Posterior vena cava (tissue), 2 donors: ENCODE results near the gene RMND1. TPM values are rescaled to one million over a fixed set of nuclear protein-coding genes. Genes with fewer than 3 reads are reported as not detected.

Experiments
- DNase-seq: peaks from one replicate; pipeline ENCODE4 v3.0.0-alpha.2; 2020; ENCODE audit warnings: low spot score
- intact Hi-C, 2 donors: fragments of 100-400 bp; cut with DNase I; formaldehyde crosslinking; loops; one replicate each; pipeline versions ENCODE4 v1.14.1 to v1.14.2; 2022 to 2023
- total RNA-seq, 2 donors: library from RNA; stranded (reverse); fragmentation: NEBNext Ultra II Directional; extraction: Animal tissue kit (Norgen Biotek cat#: 25700); gene quantifications; one replicate each; pipeline ENCODE4 v1.2.1, GENCODE V29; 2021
- donor health status: DM: yes; HTN: yes; CAD: no.
- donor health status: DM: yes; HTN: yes; CAD: no.

The RMND1 gene
- total RNA-seq, 2 donors from 2014 or later = 13.8 to 16.2 TPM

DNA sequence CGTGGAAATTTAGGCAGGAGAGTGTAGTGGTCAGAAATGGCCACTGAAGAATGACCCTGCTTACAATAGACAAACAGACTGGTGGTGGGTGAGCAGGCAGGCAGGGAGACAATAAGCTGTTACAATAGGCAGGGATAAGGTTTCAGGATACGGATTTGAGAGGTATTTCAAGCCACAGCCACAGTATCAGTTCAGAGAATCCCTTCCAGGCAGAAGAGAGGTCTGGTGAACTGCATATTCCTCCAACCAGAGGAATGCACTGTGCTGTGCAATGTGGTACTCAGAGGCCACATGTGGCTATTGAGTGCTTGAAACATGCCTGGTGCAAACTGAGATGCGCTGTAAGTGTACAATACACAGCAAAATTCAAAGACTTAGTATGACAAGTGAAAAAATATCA lies 20.6 kb downstream of the RMND1 start:
- intact Hi-C loops = no loop called here

DNA sequence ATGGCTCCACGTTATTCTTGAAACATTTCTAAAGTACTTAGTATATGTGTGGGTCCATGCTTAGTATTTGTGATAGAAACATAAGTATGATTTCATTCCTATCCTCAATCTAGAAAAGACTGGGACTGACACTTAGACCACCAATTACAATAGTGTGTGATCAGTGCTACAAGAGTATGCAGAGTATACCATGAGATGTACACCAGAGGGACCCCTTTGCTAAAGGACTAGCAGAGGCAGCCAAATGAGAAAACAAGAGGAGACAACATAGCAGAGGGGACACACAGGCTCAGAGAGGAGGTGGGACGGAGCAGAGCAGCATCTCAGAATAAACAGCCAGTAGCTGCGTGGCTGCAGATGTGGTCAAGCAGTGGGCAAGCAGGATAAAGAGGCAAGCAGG lies 21.0 kb downstream of the RMND1 start:
- intact Hi-C loops = no loop called here
- no peak for DNase-seq

More for the DNA sequence above, 20.6 kb downstream of the RMND1 start:
- DNase-seq = no peak

DNA sequence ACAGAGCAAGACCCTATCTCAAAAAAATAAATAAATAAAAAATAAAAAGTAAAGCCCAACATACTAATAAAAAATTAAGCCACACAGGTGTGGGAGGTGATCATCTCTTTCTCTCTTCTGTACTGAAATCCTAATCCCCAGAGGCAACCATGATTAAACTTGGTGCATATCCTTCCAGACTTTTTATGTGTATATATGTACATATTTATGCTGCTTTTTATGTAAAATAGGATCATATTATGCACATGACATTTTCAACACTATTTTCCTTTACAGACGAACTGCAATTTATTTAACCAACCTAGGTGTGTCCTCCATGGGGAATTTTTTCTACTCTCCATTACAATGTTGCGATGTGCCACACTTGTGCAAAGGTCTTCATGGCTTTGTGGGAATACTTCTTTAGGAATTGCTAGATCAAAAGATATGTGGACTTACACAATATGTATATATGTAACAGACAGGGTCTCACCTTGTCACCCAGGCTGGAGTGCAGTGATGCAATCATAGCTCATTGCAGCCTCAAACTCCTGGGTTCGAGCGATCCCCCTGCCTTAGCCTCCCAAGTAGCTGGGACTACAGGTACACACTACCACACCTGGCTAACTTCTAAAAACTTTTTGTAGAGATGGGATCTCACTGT lies 23.7 kb downstream of the RMND1 start:
- DNase-seq = no peak
- intact Hi-C loops = no loop called here

DNA sequence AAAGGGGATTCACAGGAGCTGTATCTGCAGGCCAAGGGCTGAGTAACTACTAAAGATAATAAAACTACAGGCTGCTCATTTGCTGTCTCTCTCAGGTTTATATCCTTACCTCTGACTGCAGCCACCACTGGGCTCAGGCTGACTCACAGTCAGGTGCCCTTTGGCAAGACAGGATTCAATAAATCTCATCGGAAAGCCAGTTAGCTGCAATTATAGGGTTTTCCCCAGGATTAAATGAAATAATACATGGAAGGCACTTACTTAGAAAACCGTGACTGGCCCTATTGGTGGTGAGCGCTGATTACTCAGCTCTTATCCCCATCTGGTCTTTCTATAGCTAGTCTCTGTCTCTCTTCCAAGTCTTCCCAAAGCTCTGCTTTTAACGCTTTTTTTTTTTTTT lies 26.4 kb downstream of the RMND1 start:
- intact Hi-C loops = no loop called here

DNA sequence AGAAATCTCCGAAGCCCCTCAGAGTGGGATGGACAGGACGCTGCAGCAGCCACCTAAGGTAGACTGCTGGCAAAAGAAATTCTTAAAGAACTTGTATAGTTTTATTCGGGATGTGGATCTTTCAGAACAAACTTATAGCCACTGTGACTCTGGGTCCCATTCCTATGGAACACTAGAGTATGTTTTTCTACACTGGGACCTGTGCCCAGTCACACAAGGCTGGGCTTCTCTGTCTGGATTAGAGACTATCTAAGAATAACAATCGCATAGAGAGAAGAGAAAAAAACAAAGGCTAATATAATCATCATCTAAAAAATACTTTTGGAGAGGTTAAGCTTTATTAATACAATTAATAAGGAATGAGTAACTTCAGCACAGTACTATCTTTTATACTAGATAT lies 28.9 kb downstream of the RMND1 start:
- DNase-seq = no peak
- intact Hi-C loops = no loop called here

More for the DNA sequence above, 26.4 kb downstream of the RMND1 start:
- no peak for DNase-seq

GRCh38 chr6:151417477-151417876 lies 34.4 kb downstream of the RMND1 start:
- DNase-seq = no peak
- intact Hi-C loops = no loop called here

DNA sequence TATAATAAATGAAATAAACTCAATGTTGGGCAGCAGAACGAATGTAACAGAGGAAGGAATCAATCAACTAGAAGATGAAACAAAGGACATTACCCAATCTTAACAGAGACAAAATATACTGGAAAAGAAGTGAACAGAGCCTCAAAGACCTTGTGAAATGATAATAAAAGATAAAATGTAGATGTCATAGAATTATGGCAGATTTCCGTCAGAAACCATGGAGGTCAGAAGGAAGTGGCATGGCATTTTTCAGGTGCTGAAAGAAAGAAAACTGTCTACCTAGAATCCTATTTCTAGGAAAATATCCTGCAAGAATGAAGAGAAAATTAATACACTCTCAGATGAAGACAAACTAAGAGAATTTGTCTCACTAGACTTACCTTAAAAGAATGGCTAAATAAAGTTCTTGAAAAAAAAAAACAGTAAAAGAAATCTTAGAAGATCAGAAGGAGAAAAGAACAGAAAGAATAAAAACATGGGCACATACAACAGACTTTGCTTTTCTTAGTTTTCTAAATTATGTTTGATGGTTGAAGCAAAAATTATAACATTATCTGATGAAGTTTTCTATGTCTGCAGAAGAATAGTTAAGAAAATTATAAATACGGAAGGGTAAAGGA lies 37.2 kb downstream of the RMND1 start:
- no peak for DNase-seq
- intact Hi-C loops = no loop called here

- intact Hi-C loops = no loop called here
- no peak for DNase-seq
Observed at GRCh38 chr6:151413372-151414145, 38.4 kb downstream of the RMND1 start.

DNA sequence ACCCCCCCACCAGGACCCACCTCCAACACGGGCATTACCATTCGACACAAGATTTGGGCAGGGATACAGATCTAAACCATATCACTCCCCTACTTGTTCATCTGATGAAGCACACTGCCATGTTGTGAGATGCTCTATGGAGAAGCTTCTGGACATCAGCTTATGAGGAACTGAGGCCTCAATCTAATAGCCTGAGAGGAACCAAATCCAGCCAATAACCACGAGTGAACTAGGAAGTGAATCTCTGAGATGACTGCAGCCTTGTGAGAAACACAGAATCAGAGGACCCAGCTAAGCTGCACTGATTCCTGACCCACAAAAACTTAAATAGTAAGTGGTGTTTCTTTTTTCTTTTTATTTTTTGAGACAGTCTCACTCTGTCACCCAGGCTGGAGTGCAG lies 39.0 kb downstream of the RMND1 start:
- intact Hi-C loops = no loop called here
- no peak for DNase-seq

DNA sequence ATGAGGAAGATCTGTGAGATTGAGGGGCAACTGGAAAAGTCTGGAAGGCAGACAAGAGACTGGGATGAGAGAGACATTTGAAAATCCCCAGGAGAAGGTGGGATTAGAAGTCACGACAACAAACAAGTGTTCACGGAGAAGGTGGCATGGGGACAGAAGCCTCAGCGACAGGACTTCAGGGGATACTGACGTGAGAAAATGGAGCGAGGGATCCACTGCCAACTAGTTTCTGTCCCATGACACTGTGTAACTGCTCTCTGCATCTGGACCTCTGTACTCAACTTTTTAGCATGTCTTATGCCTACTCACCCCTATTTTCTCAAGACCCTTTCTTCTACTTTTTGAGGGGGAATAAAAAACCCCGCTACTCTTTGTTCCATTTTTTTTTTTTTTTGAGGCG lies 42.2 kb downstream of the RMND1 start:
- no peak for DNase-seq
- intact Hi-C loops = no loop called here

DNA sequence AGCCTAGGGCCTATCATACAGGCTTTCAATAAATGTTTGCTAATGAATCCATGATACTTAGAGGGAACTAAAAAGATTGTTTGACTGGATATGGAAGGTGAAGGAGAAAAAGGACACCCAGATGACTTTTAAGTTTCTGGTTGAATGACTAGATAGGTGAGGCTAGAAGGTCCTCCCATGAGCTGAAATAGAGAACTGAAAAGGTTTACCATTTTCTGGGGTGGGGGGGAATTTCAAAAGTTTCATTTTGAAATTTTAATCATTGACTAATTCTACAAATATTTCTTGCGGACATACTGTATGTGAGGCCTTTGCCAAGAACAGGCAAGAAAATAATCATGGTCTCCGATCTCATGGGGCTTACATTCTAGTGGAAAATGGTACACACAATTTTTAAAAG lies 42.7 kb downstream of the RMND1 start:
- no peak for DNase-seq
- intact Hi-C loops = no loop called here

GRCh38 chr6:151408858-151409257 lies 43.1 kb downstream of the RMND1 start:
- no peak for DNase-seq
- intact Hi-C loops = no loop called here

GRCh38 chr6:151403919-151404308 lies 48.0 kb downstream of the RMND1 start:
- DNase-seq = no peak
- intact Hi-C loops = no loop called here

GRCh38 chr6:151402228-151402627 lies 49.7 kb downstream of the RMND1 start:
- DNase-seq = no peak
- intact Hi-C loops = no loop called here

GRCh38 chr6:151400473-151400872 lies 51.5 kb downstream of the RMND1 start:
- DNase-seq = no peak
- intact Hi-C loops = no loop called here

DNA sequence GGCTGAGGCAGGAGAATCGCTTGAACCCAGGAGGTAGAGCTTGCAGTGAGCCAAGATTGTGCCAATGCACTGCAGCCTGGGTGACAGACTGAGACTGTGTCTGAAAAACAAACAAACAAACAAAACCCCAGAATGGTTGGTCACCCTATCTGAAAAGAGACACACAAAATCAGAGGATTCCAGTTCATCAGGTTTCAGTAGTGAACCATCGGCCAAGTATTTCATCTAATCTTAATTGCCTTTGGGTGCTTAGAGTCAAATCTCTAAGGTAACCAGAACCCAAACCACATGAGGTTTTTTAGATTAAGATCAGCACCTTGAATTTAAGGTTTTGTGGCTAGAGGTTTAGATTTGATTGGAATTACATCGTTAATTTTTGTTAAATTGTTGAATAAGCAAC lies 52.2 kb downstream of the RMND1 start:
- intact Hi-C loops = no loop called here
- no peak for DNase-seq

DNA sequence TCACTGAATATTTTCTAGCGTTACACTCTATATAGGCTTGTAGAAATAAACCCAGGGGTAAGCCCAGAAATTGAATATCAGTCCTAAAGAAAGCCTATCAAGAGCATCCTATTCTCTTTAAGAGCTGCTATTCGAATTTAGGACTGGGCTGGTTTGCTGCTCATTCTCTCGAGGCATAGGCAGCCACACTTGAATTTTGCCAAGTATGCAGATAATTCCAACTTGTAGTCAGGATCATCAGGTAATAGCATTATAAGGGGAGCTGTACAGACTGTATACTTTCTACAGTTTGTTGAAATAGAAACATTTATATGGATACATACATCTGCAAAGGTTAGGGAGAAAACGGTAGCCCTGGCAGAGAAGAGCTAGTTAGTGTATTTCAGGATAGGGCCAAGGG lies 58.5 kb downstream of the RMND1 start:
- no peak for DNase-seq
- intact Hi-C loops = no loop called here

- intact Hi-C loops = no loop called here
- no peak for DNase-seq
Observed at GRCh38 chr6:151392427-151392826, 59.5 kb downstream of the RMND1 start.

DNA sequence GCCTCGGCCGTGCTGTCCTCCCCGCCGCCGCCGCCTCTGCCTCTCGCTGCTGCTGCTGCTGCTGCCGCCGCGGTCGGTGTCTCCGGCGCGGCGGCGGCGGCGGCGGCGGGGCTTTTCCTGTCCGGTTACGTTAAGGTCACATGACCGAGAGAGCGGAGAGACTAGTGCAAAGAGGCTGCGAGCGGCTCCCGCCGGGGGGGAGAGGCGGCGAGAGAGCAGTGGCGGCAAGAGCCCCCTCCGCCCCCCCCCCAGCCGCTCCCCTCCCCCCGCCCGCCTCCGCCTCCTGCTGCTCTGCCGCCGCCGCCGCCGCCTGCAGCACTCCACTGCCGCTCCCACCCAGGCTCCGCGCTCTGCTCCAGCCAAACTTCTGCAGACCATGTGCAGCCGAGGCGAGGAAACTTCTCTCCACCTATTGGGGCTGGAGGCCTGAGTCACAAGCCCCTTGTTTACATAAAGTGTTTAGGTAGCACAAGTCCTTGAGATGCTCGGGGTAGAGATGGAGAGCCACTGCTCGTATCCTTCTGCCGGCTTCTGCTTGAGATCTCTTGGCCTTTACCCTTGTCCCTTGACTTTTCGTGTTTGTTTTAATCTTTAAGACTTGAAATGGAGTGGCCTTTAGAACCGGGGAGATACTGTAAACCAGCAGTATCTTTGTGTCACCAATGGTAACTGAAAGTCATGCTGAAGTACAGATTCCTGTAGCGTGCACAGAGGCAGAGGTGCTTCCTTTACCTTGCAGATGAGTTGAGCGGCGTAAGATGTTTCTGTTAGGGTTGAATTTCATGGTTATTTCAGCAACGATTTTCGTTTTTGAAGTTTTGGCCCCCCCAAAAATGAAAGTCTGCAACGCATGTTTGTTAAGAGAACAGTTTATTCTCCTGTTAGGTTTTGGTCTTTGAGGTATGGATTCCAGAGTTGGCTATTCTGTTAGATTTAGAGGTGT lies 60.2 kb downstream of the RMND1 start, which contains the start of gene ZBTB2:
Gene ZBTB2 (minus strand): TSS at position 89 of the 943 bp plus-strand sequence. CDS start 17,922 bp downstream, outside the sequence.
- DNase-seq = peak; percentile 91
- intact Hi-C loops = no loop called here
